Measurements from ENCODE around the gene KLHDC4.

DNA sequence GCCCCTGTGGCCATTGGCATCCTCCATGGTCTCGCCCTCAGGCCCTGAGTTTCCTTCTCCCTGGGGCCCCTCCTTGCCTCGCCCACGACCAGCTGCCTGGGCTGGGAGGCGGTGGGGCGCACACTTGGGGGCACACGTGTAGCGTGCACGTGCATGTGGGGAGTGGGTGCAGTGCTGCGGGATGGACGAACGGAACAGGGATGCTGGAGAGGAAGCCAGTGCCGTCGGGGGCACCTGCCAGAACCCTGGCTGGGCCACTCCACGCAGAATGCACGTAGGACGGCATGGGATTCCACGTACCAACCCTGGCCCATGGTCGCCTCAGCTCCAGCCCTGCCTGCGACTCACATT, 80.4 kb downstream of the KLHDC4 start:
- no peak for TF ChIP-seq POLR2A (IDR thresholded peaks at IDR 0.05; ENCODE audit: low read length)
- no peak for TF ChIP-seq GATA1 (IDR thresholded peaks at IDR 0.05; ENCODE audit: low read depth, low read length)

Measured in erythroblast (primary cell).